Stimulated activated CD4-positive, alpha-beta T cell treated with anti-CD3 and anti-CD28 coated beads, Interleukin-4, amount 100 ng/mL, for 1 hour (primary cell): ENCODE data around the gene CDH23.
"Not testable (repeated sequence)": the region's sequence is repeated elsewhere in the genome, so short reads cannot be mapped to it uniquely, and the experiment has no call there.

Experiments
- DNase-seq: peaks from one replicate; pipeline ENCODE4 v3.0.0-alpha.2; 2020

The CDH23 gene

DNA sequence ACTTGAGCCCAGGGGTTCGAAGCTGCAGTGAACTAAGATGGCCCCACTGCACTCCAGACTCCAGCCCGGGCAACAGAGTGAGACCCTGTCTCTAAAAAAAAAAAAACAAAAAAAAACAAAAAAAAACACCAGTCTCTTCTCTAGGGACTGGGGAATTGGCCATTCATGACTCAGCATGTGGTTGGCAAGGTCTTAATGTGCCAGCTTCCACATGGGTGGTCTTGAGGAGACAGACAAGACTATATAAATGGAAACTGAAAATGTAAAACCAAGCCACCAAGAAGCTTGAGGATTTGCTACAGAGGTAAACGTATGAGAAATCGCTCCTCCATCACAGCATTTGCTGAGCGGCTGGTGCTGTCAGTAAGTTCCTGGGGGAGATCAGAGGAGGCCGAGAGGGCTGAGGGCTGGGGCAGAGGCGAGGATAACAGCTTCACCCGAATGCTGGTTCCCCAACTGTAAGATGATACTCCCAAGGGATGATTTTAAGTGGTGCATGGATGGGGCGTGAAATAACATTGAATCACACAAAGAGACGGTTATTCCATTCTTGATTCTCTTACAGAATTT lies 194.1 kb downstream of the CDH23 start:
- no peak for DNase-seq

GRCh38 chr10:71594934-71595571 lies 198.3 kb downstream of the CDH23 start:
- no peak for DNase-seq

GRCh38 chr10:71595649-71596048 lies 198.9 kb downstream of the CDH23 start:
- no peak for DNase-seq

DNA sequence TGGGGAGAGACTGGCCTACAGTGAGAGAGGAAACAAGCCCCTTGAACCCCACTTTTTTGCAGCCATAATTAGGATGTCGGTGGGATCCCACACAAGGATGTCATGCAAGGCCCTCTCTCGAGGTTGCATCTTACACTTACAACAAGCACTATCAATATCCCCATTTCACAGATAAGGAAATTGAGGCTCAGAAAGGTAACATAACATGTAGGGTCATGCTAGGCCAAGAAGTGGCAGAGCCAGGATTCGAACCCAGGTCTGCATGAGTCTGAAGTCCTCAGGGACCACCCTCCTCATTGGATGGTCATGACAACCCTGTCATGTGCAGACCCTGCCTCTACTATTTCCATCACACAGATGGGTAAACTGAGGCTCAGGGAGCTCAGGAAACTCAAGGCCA lies 199.4 kb downstream of the CDH23 start:
- DNase-seq: no peak

DNA sequence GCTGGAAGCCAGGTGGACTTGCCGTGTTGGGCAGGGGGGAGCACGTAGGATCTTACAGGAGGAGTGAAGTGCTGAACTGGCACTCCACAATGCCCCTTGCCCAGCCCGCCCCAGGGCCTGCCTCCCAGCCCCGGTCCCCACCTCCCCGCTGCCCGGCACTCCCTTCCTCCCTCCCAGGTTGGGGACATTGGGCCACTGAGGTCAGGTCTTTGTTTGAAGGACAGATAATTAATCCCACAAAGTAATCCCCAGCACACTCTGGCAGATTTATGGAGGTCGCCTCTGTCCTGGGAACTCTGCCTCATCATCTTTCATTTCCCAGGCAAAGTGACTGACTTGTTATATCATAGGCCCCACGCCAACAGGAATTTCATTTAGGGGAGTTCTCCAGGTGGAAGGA lies 200.0 kb downstream of the CDH23 start:
- no peak for DNase-seq

- DNase-seq: no peak
These were observed 201.2 kb downstream of the CDH23 start for GRCh38 chr10:71597821-71598498.

DNA sequence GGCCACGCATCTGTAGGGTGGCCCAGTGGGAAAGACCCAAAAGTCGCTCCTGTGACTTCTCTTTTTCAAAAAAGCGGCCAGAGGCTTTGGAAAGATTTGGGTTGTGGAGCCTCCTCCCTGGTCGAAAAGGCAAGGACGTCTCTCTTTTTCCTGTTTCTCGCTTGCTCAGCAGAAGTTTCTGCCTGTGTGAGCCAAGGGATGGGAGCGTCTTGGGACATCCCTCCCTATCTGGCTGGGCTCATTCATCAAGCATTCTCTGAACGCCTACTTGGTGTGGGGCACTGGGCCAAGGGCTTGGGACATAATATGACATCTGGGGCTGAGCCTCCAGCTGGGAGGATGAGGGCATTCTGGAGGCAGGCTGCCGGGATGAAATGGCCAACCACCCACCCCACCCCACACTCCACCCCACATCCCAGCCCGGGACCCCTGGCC lies 201.9 kb downstream of the CDH23 start:
- no peak for DNase-seq

GRCh38 chr10:71599518-71599917 lies 202.8 kb downstream of the CDH23 start:
- DNase-seq: no peak

- DNase-seq: not testable (repeated sequence)
These were observed 203.5 kb downstream of the CDH23 start for GRCh38 chr10:71600242-71600641.

- no peak for DNase-seq
These were observed 204.1 kb downstream of the CDH23 start for GRCh38 chr10:71600849-71601248.

DNA sequence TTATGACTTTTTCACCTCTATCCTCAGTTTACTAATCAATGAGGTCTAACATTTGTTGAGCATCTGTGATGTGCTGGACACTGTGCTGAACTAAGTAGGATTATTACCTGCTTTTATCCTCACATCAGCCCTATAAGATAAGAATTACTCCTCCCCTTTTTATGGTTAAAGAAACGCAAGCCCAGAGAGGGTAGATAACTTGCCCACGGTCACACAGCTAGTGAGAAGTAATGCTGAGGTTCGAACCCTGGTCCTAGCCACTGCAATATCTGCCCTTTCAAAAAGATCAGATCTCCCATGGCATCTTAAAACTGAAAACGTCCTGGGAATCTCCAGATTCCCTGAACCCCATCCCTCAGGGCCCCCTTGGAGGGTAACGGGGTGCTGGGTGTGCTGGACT lies 204.6 kb downstream of the CDH23 start:
- DNase-seq: no peak

GRCh38 chr10:71603150-71603549 lies 206.4 kb downstream of the CDH23 start:
- no peak for DNase-seq

GRCh38 chr10:71603754-71604153 lies 207.0 kb downstream of the CDH23 start:
- no peak for DNase-seq

DNA sequence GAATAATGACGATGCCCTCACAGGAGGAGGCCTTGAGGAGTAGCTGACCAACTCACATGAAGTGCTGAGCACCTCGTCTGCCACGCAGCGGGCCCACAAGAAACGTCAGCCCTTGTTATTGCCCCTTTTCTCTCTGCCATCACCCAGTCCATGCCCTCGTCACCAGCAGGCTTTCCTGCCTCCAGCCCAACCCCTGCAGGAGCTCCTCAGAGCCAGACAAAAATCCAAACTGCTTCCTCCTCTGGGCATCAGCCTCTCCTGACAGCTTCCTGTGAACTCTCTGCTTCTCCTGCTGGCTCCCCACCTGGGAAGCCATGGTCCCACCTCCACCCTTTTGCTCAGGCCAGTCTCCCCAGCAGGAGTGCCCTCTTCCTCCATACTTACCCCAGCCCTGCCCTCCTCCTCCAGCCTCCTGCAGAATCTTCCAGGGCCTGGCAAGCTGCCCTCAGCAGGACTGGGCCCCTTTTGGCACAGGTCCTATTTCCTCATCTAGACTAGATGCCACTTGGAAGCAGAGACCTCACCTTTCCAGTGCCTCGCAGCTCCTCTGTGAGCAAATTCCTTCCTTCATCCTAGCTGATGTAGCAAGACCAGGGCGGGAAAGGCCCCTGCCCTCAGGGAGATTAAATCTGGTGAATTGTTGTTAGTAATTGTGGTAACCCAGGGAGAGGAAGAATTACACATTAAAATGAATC lies 207.8 kb downstream of the CDH23 start:
- no peak for DNase-seq

DNA sequence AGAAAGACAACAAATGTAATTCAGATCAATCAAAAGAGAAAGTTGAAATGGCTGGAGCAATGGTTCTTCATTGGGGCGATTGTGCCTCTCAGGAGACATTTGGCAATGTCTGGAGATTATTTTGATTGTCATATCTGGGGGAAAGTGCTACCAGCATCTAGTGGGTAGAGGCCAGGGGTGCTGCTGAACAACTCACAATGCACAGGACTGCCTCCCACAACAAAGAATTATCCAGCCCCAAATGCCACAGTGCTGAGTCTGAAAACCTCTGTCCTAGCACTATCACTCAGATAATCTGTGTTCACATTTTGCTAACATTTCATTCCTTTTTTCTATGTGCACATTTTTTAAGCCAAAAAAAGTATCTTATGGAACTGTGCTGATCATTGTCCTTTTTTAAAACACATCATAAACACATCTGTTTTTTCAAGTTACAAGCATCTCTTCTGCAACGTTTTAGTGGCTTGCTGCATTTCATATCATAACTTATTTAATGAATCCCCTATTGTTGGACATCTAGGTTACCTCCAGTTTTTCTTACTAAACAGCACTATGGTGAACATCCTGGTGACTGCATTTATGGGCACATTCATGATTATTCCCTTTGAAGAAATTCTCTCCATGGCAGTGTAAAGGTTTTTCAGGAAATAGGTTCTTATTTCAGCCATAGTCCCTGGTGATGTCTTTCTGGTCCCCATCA lies 208.7 kb downstream of the CDH23 start:
- DNase-seq: no peak

GRCh38 chr10:71606257-71607081 lies 209.7 kb downstream of the CDH23 start:
- no peak for DNase-seq

- no peak for DNase-seq
These were observed 210.3 kb downstream of the CDH23 start for GRCh38 chr10:71607082-71607443.

DNA sequence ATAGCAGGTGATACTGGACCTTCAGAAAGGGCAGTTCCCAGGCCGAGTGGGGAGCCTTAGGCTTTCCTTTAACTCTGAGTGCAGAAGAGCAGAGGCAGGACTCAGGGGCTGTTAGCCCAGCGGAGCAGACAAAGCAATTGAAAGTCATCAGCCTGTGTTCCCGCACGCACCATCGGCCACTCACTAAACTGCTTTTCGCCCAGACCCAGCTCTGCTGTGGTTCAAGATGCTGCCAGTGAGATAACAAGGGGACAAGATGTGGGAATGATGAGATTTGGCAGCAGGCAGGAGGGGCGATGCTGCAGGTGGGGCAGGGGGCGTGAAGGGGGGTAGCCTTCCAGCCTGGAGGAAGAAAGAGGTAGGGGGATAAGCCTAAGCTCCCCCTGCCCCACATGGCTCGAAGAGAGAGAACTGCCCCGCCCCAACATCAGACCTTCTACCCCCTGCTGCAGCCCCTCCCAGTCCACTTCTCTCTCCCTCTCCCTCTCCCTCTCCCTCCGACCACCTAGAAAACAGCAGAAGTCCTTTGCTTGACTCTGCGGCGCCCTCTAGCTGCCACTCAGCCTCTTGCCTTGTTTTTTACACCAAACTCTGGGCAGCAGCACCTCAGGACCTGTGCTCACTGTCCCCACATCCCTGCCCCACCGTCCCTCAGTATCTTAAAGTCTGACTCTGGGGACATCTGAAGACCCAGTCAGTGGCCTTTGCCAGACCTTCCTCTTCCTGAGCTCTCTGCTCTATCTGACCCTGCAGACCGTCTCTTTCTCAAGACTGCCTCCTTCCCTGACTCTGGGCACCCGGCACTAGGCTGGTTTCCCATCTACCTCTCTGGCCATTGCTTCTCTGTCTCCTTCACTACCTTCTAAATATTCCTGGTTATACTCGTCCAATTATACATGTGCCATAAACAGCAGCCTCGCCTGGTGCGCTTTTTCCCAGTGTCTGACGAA lies 212.4 kb downstream of the CDH23 start:
- DNase-seq: peak; percentile 68

DNA sequence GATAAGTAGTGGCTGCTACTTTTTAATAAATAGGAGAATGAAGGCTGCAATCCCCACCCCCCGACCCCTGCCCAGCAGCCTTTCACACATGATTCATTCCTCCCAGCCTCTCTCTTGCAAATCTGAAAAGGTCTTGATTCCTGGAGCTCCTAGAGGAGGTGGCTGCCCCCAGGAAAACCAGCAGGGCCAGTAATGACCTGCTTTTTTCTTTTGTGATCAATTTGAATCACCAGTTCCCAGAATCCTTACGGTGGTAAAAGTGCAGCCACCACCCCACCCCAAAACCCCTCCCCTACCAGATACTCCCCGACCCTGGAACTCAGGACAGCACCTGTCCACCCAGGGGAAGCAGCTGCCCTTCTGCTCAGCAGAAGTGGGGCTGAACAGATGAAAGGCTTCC lies 213.9 kb downstream of the CDH23 start:
- DNase-seq: no peak

DNA sequence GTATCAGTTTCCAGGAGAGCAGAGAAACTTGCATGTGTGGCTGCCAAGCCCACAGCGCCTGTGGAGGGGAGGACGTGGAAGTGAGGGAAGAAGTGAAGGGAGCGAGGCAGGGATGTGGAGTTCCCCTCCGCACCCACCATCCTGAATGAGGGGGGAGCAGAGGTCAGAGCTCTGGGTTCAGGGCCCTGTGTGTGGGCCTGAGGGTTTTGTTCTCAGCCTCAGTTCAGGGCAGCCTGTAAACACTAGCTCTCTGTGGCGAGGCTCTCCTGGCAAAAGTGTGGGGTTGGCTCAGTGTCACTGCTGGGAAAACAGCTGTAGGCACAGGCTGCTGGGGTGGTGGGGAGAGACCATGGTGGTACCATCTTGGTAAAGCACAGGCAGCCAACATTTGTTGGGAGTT lies 214.4 kb downstream of the CDH23 start:
- DNase-seq: no peak
